Stimulated activated effector memory CD8-positive, alpha-beta T cell treated with anti-CD3 and anti-CD28 coated beads, Interleukin-12 subunit alpha, Interleukin-12 subunit beta, amount 100 ng/mL, for 72 hours (primary cell): ENCODE data around the gene ZNF469.

Experiments used
- ATAC-seq: fragments of 150-1000 bp; cut with Tn5 transposase; 2 replicates; pipeline ENCODE4 v1.10.0; 2021
- DNase-seq, 2 donors: peaks; one replicate each; pipeline ENCODE4 v3.0.0; 2021 to 2022; ENCODE audit warnings: low spot score in 2 of 2
- H3K27ac Mint-ChIP-seq: one replicate; pipeline ENCODE4 v1.8.0; 2022; ENCODE audit warnings: mild to moderate bottlenecking, mixed read lengths
- H3K36me3 Mint-ChIP-seq: one replicate; pipeline ENCODE4 v1.8.0; 2022; ENCODE audit warnings: mild to moderate bottlenecking, mixed read lengths
- H3K4me1 Mint-ChIP-seq: one replicate; pipeline ENCODE4 v1.8.0; 2022; ENCODE audit warnings: mixed read lengths
- H3K4me3 Mint-ChIP-seq: one replicate; pipeline ENCODE4 v1.8.0; 2022; ENCODE audit warnings: mild to moderate bottlenecking, mixed read lengths
- H3K9me3 Mint-ChIP-seq: one replicate; pipeline ENCODE4 v1.8.0; 2022; ENCODE audit warnings: mixed read lengths

ZNF469 gene

DNA sequence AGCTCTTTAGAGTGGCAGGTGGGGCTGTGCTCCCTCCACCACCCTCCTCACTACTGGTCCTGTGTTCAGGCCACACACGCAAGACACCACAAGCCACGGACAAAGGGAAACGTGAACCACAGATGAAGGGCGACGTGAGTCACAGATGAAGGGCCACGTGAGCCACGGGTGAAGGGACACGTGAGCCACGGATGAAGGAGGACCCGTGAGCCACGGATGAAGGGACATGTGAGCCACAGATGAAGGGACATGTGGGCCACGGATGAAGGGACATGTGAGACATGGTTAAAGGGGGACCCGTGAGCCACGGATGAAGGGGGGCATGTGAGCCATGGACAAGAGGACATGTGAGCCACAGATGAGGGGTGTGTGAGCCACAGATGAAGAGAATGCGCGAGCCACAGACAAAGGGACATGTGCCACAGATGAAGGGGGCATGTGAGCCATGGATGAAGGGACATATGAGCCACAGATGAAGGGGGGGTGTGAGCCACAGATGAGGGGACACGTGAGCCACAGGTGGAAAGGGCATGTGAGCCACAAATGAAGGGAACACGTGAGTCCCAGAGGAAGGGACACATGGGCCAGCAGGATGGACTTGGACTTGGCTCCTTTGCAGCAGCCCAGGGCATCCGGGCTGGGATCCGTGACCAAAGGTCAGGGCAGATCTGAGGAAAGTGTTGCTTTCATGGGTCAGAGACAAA is 15.6 kb downstream of the ZNF469 start:
- no peak overlapping the region for H3K27ac Mint-ChIP-seq
- ATAC-seq (no peak), DNase-seq (no peak)
- H3K4me3 Mint-ChIP-seq: no peak overlapping the region
- H3K9me3 Mint-ChIP-seq: peaks cover 3% of the 10 kb centered on the region
- H3K4me1 Mint-ChIP-seq: no peaks in the 10 kb centered on the region
- H3K36me3 Mint-ChIP-seq: no peaks in the 10 kb centered on the region

DNA sequence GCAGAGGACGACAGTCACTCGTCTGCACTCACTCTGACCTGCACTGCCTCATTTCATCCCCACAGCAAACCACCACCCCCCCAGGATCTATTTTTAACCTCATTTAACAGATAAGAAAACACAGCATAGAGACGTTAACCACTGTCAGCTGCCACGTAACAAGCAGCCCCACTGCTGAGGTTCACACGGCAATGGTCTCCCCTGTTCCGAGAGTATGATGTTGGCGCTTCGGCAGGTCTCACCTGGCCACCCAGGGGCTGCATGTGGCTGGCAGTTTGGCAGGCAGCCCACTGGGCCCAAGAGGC is 16.1 kb downstream of the ZNF469 start:
- Mint-ChIP-seq H3K4me3 (no peak overlapping the region), H3K4me1 (no peaks in the 10 kb centered on the region), H3K9me3 (peaks cover 3% of the 10 kb centered on the region), H3K27ac (no peak overlapping the region), H3K36me3 (no peaks in the 10 kb centered on the region)
- DNase-seq (no peak), ATAC-seq (no peak)

DNA sequence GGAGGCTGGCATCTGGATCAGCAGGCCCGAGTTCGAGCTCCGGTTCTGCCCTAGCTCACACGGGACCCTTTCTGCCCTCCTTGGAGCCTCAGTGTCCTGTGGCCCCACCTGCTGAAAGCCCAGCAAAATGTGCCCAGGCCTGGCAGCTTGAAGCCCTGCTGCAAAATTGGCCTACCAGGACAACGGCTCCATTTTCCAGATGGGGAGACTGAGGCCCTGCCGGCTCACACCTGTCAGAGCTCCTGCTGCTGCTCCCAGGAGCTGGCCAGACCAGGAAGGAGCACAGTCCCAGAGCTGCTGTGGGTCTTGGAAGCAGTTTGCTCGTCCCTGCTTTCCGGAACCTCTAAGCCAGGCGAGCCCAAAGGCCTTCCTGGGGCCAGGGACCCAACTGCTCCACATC is 17.4 kb downstream of the ZNF469 start:
- Mint-ChIP-seq H3K4me3 (no peak overlapping the region), H3K36me3 (no peaks in the 10 kb centered on the region)
- no peak for ATAC-seq

GRCh38 chr16:88401604-88402246 is 19.0 kb downstream of the ZNF469 start:
- Mint-ChIP-seq H3K4me3 (no peak overlapping the region), H3K4me1 (peaks cover 11% of the 10 kb centered on the region), H3K36me3 (no peaks in the 10 kb centered on the region), H3K9me3 (peaks cover 3% of the 10 kb centered on the region), H3K27ac (no peak overlapping the region)
- ATAC-seq (no peak), DNase-seq (no peak)

More for the DNA sequence above, 17.4 kb downstream of the ZNF469 start:
- Mint-ChIP-seq H3K4me1 (peaks cover 11% of the 10 kb centered on the region), H3K27ac (no peak overlapping the region), H3K9me3 (peaks cover 3% of the 10 kb centered on the region)
- DNase-seq: no peak

DNA sequence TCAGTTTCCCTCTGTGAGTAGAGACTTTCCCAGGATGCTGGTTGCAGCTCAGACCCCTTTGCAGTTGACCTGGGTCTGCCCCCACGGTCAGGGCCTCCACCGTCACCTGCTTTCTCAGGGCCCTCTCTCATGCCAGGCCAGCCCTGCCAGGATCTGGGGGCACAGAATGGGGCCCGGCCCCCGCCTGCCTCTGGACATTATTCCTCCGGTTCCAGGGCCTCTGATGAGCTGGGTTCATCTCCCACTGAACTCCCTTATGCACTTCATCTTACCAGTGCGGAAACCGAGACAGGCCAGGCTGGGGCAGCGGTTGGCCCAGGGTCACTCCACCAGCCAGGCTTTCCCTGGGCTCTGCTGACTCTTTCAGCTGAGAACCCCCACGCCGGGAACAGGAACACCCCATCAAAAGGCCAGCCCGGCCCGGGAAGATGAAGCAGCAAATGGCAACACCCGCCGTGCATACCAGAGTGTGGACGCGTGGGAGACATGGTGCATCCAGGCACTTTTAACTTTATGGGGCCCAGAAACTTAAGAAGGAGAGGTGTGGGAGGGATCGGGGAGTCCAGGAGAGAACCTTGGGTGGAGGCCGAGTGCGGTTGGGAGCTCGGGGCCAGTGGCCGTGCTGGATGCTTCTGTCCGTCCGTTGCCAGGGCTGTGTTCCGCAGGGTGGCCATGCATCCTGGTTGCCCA is 19.9 kb downstream of the ZNF469 start:
- Mint-ChIP-seq H3K36me3 (no peaks in the 10 kb centered on the region), H3K9me3 (peaks cover 3% of the 10 kb centered on the region), H3K27ac (no peak overlapping the region), H3K4me1 (peaks cover 13% of the 10 kb centered on the region), H3K4me3 (no peak overlapping the region)
- no peak for DNase-seq
- ATAC-seq: no peak

- H3K4me3 Mint-ChIP-seq: no peak overlapping the region
- no peaks in the 10 kb centered on the region for H3K36me3 Mint-ChIP-seq
These were observed 21.2 kb downstream of the ZNF469 start for GRCh38 chr16:88403794-88404581.

GRCh38 chr16:88404769-88405168 is 22.0 kb downstream of the ZNF469 start:
- Mint-ChIP-seq H3K36me3 (no peaks in the 10 kb centered on the region), H3K4me3 (no peak overlapping the region), H3K9me3 (no peaks in the 10 kb centered on the region), H3K4me1 (peaks cover 16% of the 10 kb centered on the region), H3K27ac (no peak overlapping the region)
- no peak for DNase-seq
- no peak for ATAC-seq

More at GRCh38 chr16:88403794-88404581, 21.2 kb downstream of the ZNF469 start:
- DNase-seq: no peak
- Mint-ChIP-seq H3K27ac (no peak overlapping the region), H3K4me1 (peaks cover 16% of the 10 kb centered on the region), H3K9me3 (no peaks in the 10 kb centered on the region)
- ATAC-seq: no peak

DNA sequence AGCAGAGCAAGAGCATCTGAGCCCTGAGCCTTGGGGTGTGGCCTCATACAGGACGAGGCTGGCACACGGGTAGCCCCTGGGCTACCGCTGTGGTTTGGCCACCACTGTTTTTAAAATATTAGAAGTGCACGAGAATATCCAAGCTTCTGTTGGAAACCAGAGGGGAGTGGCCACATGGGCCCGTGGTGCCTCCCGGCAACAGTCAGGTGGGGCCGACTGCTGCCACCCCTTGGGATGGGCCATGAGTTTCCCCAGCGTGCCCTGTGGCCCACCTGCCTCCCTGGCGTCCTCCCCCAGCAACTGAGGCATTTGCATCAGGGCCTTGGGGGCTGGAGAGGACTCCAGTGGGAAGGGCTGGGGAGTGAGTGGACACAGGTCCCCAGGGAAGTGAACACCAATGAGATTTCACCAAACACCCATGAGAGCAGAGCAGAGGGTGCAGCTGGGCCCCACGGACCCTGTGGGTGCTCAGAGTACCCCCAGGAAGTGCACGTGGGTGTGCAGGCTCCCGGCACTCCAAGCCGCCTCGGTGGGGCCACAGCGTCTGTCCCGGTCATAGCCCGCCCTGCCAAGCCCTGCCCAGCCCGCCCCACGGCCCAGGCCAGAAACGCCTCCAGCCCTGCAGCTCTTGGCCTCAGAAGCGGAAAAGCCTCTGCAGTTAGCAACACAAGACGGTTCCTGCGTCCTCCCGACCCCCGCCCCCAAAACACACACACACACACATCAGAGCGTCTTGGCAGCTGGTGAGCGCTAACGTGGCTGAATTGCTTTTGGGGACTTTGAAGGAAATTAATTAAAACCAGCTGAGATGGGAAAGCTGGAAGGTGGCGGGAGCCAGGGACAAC is 22.7 kb downstream of the ZNF469 start:
- Mint-ChIP-seq H3K27ac (no peak overlapping the region), H3K4me3 (no peak overlapping the region), H3K9me3 (no peaks in the 10 kb centered on the region), H3K4me1 (peaks cover 16% of the 10 kb centered on the region), H3K36me3 (no peaks in the 10 kb centered on the region)
- DNase-seq: no peak
- no peak for ATAC-seq

DNA sequence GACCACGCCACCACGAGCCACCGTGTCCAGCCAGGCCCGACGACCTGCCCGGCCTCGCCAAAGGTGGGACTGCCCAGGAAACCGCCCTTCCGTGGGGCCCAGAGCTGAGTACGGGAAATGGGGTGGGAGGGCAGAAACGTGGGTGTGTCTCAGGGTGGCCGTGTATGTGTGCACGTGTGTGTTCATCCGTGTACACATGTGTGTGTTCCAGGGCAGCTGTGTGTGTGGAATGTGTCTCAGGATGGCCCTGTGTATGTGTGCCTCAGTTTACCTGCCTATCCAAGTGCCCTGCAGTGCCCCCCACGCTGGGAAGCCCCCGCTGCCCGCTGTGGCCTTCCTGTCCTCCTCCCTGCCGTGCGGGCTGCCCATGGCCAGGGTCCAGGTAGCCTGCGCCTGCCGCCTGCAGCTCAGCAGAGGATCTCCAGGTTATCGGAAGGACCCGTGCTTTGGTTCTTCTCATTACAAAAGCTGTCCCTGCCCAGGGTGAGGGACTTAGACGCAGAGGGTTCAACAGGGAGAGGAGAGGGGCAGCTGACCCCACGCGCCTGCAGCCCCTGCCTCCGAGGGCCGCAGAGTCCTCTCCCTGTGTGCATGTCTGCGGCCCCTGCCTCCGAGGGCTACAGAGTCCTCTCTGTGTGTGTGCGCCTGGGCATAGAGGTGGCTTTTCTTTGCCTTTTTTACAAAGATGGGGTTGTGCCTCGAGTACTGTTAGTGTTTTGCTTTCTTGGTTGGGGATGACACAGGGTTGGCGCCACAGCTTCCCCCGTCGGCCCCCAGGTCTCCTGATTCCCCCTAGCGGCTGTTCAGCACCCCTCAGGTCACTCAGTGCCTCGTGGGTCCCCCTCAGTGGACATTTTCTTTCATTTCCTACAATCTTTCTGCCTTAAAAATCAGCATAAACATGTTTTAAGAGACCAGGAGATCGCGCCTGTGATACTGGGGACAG is 23.6 kb downstream of the ZNF469 start:
- Mint-ChIP-seq H3K4me1 (peaks cover 16% of the 10 kb centered on the region), H3K27ac (no peak overlapping the region), H3K4me3 (no peak overlapping the region), H3K9me3 (no peaks in the 10 kb centered on the region), H3K36me3 (no peaks in the 10 kb centered on the region)
- DNase-seq: no peak
- ATAC-seq: no peak

GRCh38 chr16:88407042-88407420 is 24.3 kb downstream of the ZNF469 start:
- Mint-ChIP-seq H3K36me3 (no peaks in the 10 kb centered on the region), H3K4me1 (peaks cover 16% of the 10 kb centered on the region), H3K27ac (no peak overlapping the region), H3K4me3 (no peak overlapping the region), H3K9me3 (no peaks in the 10 kb centered on the region)
- ATAC-seq: no peak
- DNase-seq: no peak

- no peaks in the 10 kb centered on the region for H3K9me3 Mint-ChIP-seq
- no peak overlapping the region for H3K4me3 Mint-ChIP-seq
- H3K27ac Mint-ChIP-seq: no peak overlapping the region
- DNase-seq (no peak), ATAC-seq (no peak)
- no peaks in the 10 kb centered on the region for H3K36me3 Mint-ChIP-seq
- peaks cover 16% of the 10 kb centered on the region for H3K4me1 Mint-ChIP-seq
These were observed 25.0 kb downstream of the ZNF469 start for GRCh38 chr16:88407807-88408206.

DNA sequence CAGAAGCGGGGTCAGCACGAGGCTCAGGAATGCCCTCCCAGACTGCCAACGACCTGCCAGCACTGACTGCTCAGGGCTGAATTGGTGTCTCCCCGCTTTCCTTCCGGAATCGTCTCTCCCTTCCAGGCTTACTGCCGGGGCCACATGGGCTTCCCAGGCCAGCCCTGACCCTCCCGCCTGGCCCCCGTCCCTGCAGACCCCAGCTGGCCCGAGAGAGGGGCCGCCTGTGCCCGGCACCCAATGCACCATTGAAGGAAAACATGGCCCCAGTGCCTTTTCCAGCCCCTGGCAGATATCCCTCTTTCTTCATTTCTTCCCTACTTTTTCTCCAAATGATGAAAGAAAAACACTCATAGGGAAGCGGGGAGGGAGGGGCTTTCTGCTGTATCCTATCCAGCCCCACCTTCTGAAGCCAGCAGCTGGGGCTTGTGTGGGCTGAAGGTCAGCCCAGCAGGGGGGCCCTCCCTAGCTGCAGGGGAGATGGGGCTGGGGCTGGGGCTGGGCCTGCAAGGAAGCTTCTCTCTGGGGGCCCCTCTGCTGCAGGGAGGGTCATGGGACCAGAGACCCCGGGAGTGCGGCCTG is 25.9 kb downstream of the ZNF469 start:
- peaks cover 16% of the 10 kb centered on the region for H3K4me1 Mint-ChIP-seq
- no peaks in the 10 kb centered on the region for H3K9me3 Mint-ChIP-seq
- H3K36me3 Mint-ChIP-seq: no peaks in the 10 kb centered on the region
- DNase-seq (no peak), ATAC-seq (no peak)
- H3K27ac Mint-ChIP-seq: no peak overlapping the region
- H3K4me3 Mint-ChIP-seq: no peak overlapping the region

DNA sequence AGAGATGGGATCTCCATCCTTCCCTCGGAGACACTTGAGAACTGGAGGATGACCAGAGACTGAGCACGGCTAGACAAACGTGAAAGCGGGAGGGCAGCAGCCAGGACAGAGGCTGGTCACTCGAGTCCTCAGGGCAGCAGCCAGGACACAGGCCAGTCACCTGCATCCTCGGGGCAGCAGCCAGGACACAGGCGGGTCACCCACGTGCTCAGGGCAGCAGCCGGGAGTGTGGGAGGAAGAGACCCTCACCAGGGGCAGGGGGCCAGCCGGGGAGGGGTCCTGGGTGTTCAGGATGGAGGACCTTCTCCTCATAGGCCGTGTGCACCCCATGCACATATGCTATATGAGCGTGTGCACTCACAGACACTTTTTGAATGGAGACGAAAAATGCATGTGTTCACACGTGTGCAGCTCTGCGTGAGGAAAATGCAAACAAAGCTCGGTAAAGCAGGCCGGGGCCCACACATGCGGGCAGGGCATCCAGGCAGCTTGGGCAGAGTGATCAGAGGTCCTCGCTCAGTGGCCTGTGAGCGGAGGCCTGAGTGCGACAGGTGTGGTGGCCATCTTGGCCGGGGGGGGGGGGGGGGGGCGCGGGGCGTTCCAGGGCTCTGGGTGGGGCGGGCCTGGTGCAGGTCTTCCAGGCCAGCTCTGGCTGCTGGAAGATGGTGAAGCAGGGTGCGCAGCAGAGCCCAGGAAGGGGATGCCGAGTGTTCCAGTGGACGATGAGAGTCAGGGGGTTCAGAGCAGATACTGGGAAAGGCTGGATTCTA is 26.7 kb downstream of the ZNF469 start:
- H3K4me1 Mint-ChIP-seq: peaks cover 13% of the 10 kb centered on the region
- no peaks in the 10 kb centered on the region for H3K9me3 Mint-ChIP-seq
- no peaks in the 10 kb centered on the region for H3K36me3 Mint-ChIP-seq
- H3K4me3 Mint-ChIP-seq: no peak overlapping the region
- no peak for DNase-seq
- no peak overlapping the region for H3K27ac Mint-ChIP-seq
- no peak for ATAC-seq
